Ovary (tissue), 3 donors: ENCODE data around the gene GDF10.

Experiments used
- CTCF ChIP-seq, 3 donors: fragments of 450-650 bp in 2 of 3; fragments of 200-600 bp in 1 of 3; IDR thresholded peaks; one replicate each; pipeline versions ENCODE4 v1.5.1 to v1.8.0; 2016 to 2022; ENCODE audit warnings: antibody characterized with exemption in 3 of 3, mild to moderate bottlenecking in 1 of 3
- EP300 ChIP-seq: sonication (generic); formaldehyde crosslinking; IDR thresholded peaks from one replicate; pipeline ENCODE4 v1.6.1; 2017; ENCODE audit warnings: antibody characterized with exemption
- POLR2A ChIP-seq: fragments of 450-650 bp; IDR thresholded peaks from one replicate; pipeline ENCODE4 v1.6.1; 2017; ENCODE audit warnings: antibody characterized with exemption, mild to moderate bottlenecking, moderate library complexity
- donor health status: DM: no; HTN: no; CAD: no.

- TF ChIP-seq CTCF (IDR thresholded peaks at IDR 0.05) = no peak
- TF ChIP-seq POLR2A = no peak
- no peak for TF ChIP-seq EP300
Observed at GRCh38 chr10:47346581-47347302, 46.7 kb downstream of the GDF10 start.
